Suprapubic skin (tissue), 4 donors: ENCODE results near the gene ZNF716.

ENCODE experiments used
- CTCF ChIP-seq, 2 donors: fragments of 200-600 bp in 1 of 2; fragments of 450-650 bp in 1 of 2; sonication (generic) in 1 of 2; IDR thresholded peaks; one replicate each; pipeline ENCODE4 v1.5.1; 2016 to 2019; ENCODE audit warnings: antibody characterized with exemption in 2 of 2, mild to moderate bottlenecking in 1 of 2, moderate library complexity in 1 of 2
- EP300 ChIP-seq: sonication (generic); formaldehyde crosslinking; IDR thresholded peaks from one replicate; pipeline ENCODE4 v1.6.1; 2017; ENCODE audit warnings: antibody characterized with exemption
- POLR2A ChIP-seq, 2 donors: fragments of 450-650 bp; IDR thresholded peaks; one replicate each; pipeline ENCODE4 v1.6.1; 2017; ENCODE audit warnings: antibody characterized with exemption in 2 of 2, mild to moderate bottlenecking in 2 of 2, moderate library complexity in 2 of 2
- POLR2AphosphoS5 ChIP-seq, 3 donors: sonication (generic); formaldehyde crosslinking; IDR thresholded peaks; one replicate each; pipeline ENCODE4 v1.6.1; 2017; ENCODE audit warnings: antibody characterized with exemption in 3 of 3

DNA sequence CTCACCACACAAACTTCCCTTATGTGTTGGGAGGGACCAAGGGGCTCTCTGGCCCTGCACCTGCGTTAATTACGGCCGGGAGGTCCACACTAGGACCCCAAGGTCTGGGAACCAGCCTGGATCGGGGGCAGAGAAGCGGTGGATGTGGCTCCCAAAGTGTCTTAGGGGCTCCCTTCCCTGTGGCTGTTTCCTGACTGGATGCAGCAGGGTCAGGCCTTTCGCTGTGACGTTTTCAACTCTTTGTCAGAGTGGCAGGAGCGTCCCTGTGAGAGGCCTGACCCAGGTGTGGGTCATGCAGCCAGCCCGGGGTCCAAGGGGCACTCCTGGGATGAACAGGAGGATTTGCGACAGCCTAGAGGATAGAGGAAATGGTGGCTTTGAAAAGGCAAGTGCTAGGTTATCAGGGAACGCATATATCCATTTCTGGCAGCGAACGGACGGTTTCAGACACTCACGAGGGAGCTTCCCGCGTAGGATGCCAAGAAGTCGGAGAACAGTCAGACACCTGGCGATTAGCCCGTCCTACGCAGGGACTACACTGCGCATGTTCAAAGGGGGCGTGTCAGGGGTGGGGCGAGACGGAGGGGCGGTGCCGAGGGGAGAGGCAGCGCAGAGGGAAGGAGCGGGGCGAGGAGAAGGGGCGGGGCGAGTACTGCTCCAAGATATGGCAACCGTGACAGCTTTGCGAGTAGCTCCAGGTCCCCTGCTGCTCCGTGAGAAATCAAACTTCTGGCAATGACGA lies 46.2 kb upstream of the ZNF716 start:
- TF ChIP-seq CTCF (IDR thresholded peaks at IDR 0.05) (no peak), POLR2AphosphoS5 (IDR thresholded peaks at IDR 0.05) (no peak), EP300 (no peak), POLR2A (IDR thresholded peaks at IDR 0.05) (no peak)
